OCI-LY3 (cell line): ENCODE measurements around the gene SEC16A.

Experiments
- EZH2phosphoT487 ChIP-seq: fragments of 200-600 bp; shearing (Covaris generic); IDR thresholded peaks from 2 replicates; pipeline ENCODE4 v1.6.1; 2018; ENCODE audit warnings: antibody characterized with exemption, mixed run types, low read depth
- TF ChIP-seq, protein P1 (sequence below): fragments of 200-600, 300-600 bp; sonication (generic); IDR thresholded peaks from 2 replicates; pipeline ENCODE4 v1.5.1; 2014; ENCODE audit warnings: antibody characterized with exemption, low read length, low read depth

- TF ChIP-seq, protein P1, sequence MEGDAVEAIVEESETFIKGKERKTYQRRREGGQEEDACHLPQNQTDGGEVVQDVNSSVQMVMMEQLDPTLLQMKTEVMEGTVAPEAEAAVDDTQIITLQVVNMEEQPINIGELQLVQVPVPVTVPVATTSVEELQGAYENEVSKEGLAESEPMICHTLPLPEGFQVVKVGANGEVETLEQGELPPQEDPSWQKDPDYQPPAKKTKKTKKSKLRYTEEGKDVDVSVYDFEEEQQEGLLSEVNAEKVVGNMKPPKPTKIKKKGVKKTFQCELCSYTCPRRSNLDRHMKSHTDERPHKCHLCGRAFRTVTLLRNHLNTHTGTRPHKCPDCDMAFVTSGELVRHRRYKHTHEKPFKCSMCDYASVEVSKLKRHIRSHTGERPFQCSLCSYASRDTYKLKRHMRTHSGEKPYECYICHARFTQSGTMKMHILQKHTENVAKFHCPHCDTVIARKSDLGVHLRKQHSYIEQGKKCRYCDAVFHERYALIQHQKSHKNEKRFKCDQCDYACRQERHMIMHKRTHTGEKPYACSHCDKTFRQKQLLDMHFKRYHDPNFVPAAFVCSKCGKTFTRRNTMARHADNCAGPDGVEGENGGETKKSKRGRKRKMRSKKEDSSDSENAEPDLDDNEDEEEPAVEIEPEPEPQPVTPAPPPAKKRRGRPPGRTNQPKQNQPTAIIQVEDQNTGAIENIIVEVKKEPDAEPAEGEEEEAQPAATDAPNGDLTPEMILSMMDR: no peak
- TF ChIP-seq EZH2phosphoT487: no peak
Observed at GRCh38 chr9:136443687-136444086, 39.2 kb downstream of the SEC16A start.
